Thymus (tissue), 11 donors: ENCODE results near the gene PARL. TPM values are rescaled to one million over a fixed set of nuclear protein-coding genes. Genes with fewer than 3 reads are reported as not detected.

ENCODE experiments used
- DNase-seq, 9 donors: peaks; one replicate each; pipeline ENCODE4 v3.0.0-alpha.2; 2013; ENCODE audit warnings: low spot score in 9 of 9, low read depth in 6 of 9, missing footprints in 1 of 9
- H3K27ac ChIP-seq, 2 donors: one replicate each; pipeline ENCODE4 v1.5.1; 2013; ENCODE audit warnings: control low read depth in 1 of 2, low read depth in 1 of 2, low read length in 1 of 2, mild to moderate bottlenecking in 1 of 2, moderate library complexity in 1 of 2
- H3K27me3 ChIP-seq, 2 donors: one replicate each; pipeline ENCODE4 v1.5.1; 2013; ENCODE audit warnings: low read length in 1 of 2; ENCODE audit not compliant: control insufficient read depth in 2 of 2, insufficient read depth in 1 of 2
- H3K36me3 ChIP-seq, 2 donors: one replicate each; pipeline ENCODE4 v1.5.1; 2013; ENCODE audit warnings: low read length in 1 of 2, mild to moderate bottlenecking in 1 of 2, moderate library complexity in 1 of 2; ENCODE audit not compliant: control insufficient read depth in 2 of 2, insufficient read depth in 2 of 2
- H3K4me1 ChIP-seq, 2 donors: one replicate each; pipeline ENCODE4 v1.5.1; 2013; ENCODE audit warnings: low read length in 2 of 2; ENCODE audit not compliant: control insufficient read depth in 2 of 2, insufficient read depth in 2 of 2
- H3K4me3 ChIP-seq, 2 donors: one replicate each; pipeline ENCODE4 v1.5.1; 2013; ENCODE audit warnings: low read length in 2 of 2, control low read depth in 1 of 2, mild to moderate bottlenecking in 1 of 2
- H3K9me3 ChIP-seq, 2 donors: one replicate each; pipeline ENCODE4 v1.5.1; 2013; ENCODE audit warnings: low read length in 1 of 2, mild to moderate bottlenecking in 1 of 2; ENCODE audit not compliant: control insufficient read depth in 2 of 2, insufficient read depth in 1 of 2
- WGBS: extraction: QIAGEN DNeasy Blood & Tissue Kit; methylation state at CpG from one replicate; pipeline ENCODE4 v1.1.7; 2013; 5-methylcytosine and 5-hydroxymethylcytosine counted together
- polyA plus RNA-seq: library from polyadenylated mRNA; stranded (reverse); fragments of 200-250 nt; gene quantifications from one replicate; pipeline ENCODE4 v1.2.3, GENCODE V29; 2013
- total RNA-seq: library from RNA; stranded (reverse); fragments of 120-200 nt; gene quantifications from one replicate; pipeline ENCODE4 v1.2.4, GENCODE V29; 2013
- donor health status: healthy.

Gene PARL
- total and polyA plus RNA-seq, 2 donors = 42.0 to 107 TPM

GRCh38 chr3:183845608-183846288 lies 38.9 kb downstream of the PARL start:
- WGBS = 91% methylated on average over 13 of the region's 13 CpGs
- no peak overlapping the region for H3K27ac ChIP-seq
- H3K27me3 ChIP-seq = no peaks in the 10 kb centered on the region
- H3K36me3 ChIP-seq = peaks cover 42 to 65% of the 10 kb centered on the region in 2 donors
- DNase-seq = no peak
- no peaks in the 10 kb centered on the region for H3K9me3 ChIP-seq
- H3K4me3 ChIP-seq = no peak overlapping the region
- no peaks in the 10 kb centered on the region for H3K4me1 ChIP-seq

DNA sequence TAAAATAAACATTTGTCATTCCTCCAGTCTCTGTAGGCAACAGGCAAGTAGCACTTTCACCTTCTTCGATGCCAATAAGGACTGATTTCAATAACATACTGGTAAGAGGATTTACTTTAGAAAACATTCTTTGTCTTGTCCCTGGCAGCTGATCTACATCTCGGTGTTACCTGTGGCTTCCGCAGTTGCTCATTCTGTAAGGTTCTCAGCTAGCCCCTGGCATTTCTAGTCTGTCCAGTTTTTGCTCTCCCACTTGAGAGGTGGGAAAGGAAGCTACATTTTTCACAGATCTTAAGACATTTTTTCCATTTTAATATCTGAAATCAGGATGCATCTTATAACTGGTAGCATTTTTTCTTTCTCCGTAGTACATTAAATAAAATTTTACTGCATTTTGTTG lies 39.6 kb downstream of the PARL start:
- no peaks in the 10 kb centered on the region for H3K9me3 ChIP-seq
- H3K4me3 ChIP-seq = no peak overlapping the region
- H3K27ac ChIP-seq = no peak overlapping the region
- H3K27me3 ChIP-seq = no peaks in the 10 kb centered on the region
- no peak for DNase-seq
- H3K36me3 ChIP-seq = peaks cover 42 to 66% of the 10 kb centered on the region in 2 donors
- no peaks in the 10 kb centered on the region for H3K4me1 ChIP-seq
- 98% methylated on average over 4 of the region's 4 CpGs for WGBS

- Histone ChIP-seq H3K9me3 (no peaks in the 10 kb centered on the region), H3K27me3 (no peaks in the 10 kb centered on the region), H3K4me3 (no peak overlapping the region), H3K36me3 (peaks cover 43 to 68% of the 10 kb centered on the region in 2 donors), H3K27ac (no peak overlapping the region), H3K4me1 (no peaks in the 10 kb centered on the region)
- no peak for DNase-seq
- WGBS = 98% methylated on average over 2 of the region's 2 CpGs
Measured at GRCh38 chr3:183844606-183845005, 40.1 kb downstream of the PARL start.

DNA sequence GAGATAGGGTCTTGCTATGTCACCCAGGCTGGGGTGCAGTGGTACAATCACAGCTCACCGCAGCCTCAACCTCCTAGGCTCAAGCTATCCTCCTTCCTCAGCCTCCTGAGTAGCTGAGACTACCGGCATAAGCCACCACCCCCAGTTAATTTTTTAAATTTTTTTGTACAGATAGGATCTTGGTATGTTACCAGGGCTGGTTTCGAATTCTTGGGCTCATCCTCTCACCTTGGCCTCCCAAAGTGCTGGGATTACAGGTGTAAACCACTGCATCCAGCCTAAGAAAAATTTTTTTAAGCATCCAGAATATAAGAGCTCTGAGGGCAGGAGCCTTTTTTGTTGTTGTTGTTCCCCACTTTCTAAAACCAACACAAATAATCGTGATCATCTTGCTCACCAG lies 44.9 kb downstream of the PARL start:
- WGBS = 99% methylated on average over 4 of the region's 4 CpGs
- Histone ChIP-seq H3K36me3 (peaks cover 48 to 68% of the 10 kb centered on the region in 2 donors), H3K4me1 (no peaks in the 10 kb centered on the region), H3K27ac (no peak overlapping the region), H3K9me3 (no peaks in the 10 kb centered on the region), H3K27me3 (no peaks in the 10 kb centered on the region), H3K4me3 (no peak overlapping the region)
- no peak for DNase-seq

DNA sequence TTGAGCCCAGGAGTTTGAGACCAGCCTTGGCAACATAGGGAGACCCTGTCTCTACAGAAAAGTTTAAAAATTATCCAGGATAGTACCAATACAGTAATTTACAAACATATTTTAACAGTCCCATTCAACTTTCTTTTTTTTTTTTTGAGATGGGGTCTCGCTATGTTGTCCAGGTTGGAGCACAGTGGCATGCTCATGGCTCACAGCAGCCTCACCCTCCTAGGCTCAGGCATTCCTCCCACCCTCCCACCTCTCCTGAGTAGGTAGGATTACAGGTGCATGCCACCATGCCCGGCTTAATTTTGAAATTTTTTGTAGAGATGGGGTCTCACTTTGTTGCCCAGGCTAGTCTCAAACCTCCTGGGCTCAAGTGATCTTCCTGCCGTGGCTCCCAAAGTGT lies 46.8 kb downstream of the PARL start:
- no peak for DNase-seq
- H3K4me3 ChIP-seq = no peak overlapping the region
- H3K27ac ChIP-seq = no peak overlapping the region
- WGBS = 98% methylated on average over 3 of the region's 3 CpGs
- no peaks in the 10 kb centered on the region for H3K9me3 ChIP-seq
- H3K27me3 ChIP-seq = no peaks in the 10 kb centered on the region
- peaks cover 53 to 70% of the 10 kb centered on the region in 2 donors for H3K36me3 ChIP-seq
- H3K4me1 ChIP-seq = no peaks in the 10 kb centered on the region

GRCh38 chr3:183837390-183837789 lies 47.3 kb downstream of the PARL start:
- no peaks in the 10 kb centered on the region for H3K27me3 ChIP-seq
- no peak overlapping the region for H3K27ac ChIP-seq
- DNase-seq = no peak
- H3K9me3 ChIP-seq = no peaks in the 10 kb centered on the region
- H3K36me3 ChIP-seq = peaks cover 53 to 73% of the 10 kb centered on the region in 2 donors
- H3K4me3 ChIP-seq = no peak overlapping the region
- WGBS = 99% methylated on average over 9 of the region's 9 CpGs
- H3K4me1 ChIP-seq = no peaks in the 10 kb centered on the region

DNA sequence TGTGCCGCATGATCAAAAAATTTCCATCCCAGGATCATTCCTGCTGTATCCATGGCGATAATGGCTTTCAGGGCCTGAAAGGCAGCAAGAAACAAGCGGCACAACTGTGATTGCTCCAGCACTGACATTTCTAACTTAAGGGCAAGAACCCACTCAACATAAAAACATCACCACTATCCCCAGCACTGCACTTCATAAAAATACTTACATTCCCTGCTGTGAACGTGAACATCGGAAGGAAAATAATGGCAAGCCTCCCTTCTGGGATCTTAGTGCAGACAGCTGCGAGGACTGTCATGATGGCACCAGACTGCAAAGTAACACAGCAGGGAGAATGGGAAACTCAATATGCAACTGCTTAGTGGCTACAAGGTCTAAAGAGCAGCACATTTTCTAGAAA lies 51.2 kb downstream of the PARL start:
- no peak overlapping the region for H3K27ac ChIP-seq
- no peaks in the 10 kb centered on the region for H3K4me1 ChIP-seq
- peaks cover 37 to 62% of the 10 kb centered on the region in 2 donors for H3K36me3 ChIP-seq
- H3K4me3 ChIP-seq = no peak overlapping the region
- DNase-seq = no peak
- H3K9me3 ChIP-seq = no peaks in the 10 kb centered on the region
- H3K27me3 ChIP-seq = no peaks in the 10 kb centered on the region
- WGBS = over 99% methylated on average over 6 of the region's 6 CpGs

DNA sequence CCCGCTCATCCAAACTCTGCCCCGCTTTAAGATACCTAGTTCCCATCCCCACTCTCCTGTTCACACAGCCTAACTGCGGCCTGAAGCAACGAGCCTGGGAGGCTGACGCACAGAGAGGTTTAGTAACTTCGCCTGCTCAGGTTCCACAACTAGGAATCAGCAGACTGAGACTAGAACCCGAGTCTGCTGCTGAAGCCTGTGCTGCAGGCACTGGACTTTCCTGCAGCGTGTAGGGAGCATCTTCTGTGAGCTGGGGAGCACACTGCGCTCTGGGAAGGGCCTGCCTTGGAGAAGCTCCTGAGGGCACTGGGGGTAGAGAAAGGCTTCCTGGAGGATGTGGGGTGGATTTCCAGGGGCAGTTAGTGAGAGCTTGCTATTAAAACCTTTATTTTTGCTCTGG lies 54.5 kb downstream of the PARL start:
- peaks cover 7 to 19% of the 10 kb centered on the region in 2 donors for H3K4me1 ChIP-seq
- H3K27ac ChIP-seq = no peak overlapping the region
- H3K27me3 ChIP-seq = no peaks in the 10 kb centered on the region
- no peak for DNase-seq
- H3K4me3 ChIP-seq = no peak overlapping the region
- H3K9me3 ChIP-seq = no peaks in the 10 kb centered on the region
- H3K36me3 ChIP-seq = peaks cover 31 to 54% of the 10 kb centered on the region in 2 donors
- WGBS = 98% methylated on average over 9 of the region's 9 CpGs

DNA sequence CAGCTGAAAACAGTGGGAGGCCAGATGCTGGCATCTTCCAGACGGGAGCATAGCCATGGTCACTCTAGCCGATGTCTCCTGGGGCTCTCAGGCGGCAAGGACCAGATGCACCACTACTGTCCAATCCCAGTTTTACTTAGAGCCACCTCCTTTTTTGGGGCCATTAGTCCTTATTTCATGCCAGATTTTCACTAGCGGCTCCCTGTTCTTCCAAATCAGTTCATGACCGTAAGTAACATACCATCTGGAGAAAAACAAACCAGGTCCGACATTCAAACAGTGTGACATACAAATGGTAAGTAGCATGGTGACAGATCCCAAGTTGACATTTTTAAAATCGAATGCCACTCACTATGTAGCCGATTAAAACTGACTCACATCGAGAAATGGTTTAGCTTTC lies 55.2 kb downstream of the PARL start:
- Histone ChIP-seq H3K36me3 (peaks cover 31 to 51% of the 10 kb centered on the region in 2 donors), H3K4me3 (no peak overlapping the region), H3K4me1 (peaks cover 7 to 22% of the 10 kb centered on the region in 2 donors), H3K9me3 (no peaks in the 10 kb centered on the region), H3K27ac (no peak overlapping the region), H3K27me3 (peaks cover 0 to 6% of the 10 kb centered on the region in 2 donors)
- WGBS = 98% methylated on average over 9 of the region's 9 CpGs
- no peak for DNase-seq
